Measurements from ENCODE around the gene HPGD.

DNA sequence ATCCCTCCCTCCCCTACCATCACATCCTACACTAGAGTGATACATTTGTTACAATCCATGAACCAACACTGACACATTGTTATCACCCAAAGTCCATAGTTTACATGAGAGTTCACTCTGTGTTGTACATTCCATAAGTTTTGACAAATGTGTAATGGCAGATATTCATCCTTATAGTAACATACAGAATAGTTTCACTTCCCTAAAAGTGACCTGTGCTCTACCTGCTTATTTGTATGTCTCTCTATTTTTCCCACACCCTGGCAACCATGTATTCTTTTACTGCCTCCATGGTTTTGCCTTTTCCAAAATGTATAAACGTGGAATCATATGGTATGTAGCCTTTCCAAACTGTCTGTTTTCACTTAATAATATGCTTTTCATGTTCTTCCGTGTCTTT, 42.2 kb upstream of the HPGD start:
- TF ChIP-seq, protein P1, sequence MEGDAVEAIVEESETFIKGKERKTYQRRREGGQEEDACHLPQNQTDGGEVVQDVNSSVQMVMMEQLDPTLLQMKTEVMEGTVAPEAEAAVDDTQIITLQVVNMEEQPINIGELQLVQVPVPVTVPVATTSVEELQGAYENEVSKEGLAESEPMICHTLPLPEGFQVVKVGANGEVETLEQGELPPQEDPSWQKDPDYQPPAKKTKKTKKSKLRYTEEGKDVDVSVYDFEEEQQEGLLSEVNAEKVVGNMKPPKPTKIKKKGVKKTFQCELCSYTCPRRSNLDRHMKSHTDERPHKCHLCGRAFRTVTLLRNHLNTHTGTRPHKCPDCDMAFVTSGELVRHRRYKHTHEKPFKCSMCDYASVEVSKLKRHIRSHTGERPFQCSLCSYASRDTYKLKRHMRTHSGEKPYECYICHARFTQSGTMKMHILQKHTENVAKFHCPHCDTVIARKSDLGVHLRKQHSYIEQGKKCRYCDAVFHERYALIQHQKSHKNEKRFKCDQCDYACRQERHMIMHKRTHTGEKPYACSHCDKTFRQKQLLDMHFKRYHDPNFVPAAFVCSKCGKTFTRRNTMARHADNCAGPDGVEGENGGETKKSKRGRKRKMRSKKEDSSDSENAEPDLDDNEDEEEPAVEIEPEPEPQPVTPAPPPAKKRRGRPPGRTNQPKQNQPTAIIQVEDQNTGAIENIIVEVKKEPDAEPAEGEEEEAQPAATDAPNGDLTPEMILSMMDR (IDR thresholded peaks at IDR 0.05; ENCODE audit: low read depth, low read length, poor library complexity, severe bottlenecking), result no peak
- no peak for TF ChIP-seq EZH2phosphoT487 (IDR thresholded peaks at IDR 0.05; ENCODE audit: borderline replicate concordance, low read length)
